TTC549 (cell line): ENCODE data around the gene ETHE1.

Source experiments
- FAIRE-seq: peaks from 2 replicates; lab custom pipeline; 2012; peaks lifted over from hg19 to GRCh38; lab: Jason Lieb, UNC

The ETHE1 gene, protein sequence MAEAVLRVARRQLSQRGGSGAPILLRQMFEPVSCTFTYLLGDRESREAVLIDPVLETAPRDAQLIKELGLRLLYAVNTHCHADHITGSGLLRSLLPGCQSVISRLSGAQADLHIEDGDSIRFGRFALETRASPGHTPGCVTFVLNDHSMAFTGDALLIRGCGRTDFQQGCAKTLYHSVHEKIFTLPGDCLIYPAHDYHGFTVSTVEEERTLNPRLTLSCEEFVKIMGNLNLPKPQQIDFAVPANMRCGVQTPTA

DNA sequence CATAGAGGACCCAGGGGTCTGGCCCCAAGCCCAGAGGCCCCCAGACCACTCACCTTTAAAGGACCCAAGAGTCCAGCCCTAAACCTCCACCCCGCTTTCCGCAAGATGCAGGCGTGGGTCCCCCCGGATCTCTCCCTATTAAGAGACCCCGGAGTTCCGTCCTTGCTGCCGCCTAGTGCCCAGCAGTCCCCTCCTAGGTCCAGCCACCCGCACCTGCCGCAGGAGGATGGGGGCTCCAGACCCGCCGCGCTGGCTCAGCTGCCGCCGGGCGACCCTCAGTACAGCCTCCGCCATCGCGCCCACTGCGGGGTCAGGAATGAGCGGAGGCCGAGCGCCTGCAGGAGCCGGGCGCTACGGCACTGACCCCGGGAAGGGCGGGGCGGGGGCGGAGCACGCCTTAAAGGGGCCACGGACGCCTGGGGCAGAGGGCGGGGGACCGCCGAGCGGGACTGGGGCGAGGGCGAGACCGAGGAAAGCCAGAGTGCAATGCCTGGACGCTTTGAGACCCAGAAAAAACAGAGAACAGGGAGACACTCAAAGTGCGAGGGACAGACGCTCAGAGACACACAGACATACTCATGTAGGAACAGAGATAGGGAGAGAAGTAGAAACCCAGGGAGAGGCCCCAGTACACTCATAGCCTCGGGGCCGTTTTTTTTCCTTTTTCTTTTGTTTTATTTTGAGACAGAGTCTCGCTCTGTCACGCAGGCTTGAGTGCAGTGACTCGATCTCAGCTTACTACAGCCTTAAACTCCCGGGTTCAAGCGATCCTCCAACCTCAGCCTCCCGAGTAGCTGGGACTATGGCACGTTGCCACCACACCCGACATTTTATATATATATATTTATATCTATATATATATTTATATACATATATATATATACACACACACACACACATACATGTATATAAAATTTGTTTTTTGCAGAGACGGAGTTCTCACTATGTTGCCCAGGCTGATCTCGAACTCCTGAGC, at the start of gene ETHE1:
Gene ETHE1, minus strand, starts transcription at position 318 of the 976 bp plus-strand sequence. Its CDS starts 24 bp downstream, at position 294.
- no peak for FAIRE-seq

- no peak for FAIRE-seq
Measured at GRCh38 chr19:43575955-43576878, 49.2 kb upstream of the ETHE1 start.

DNA sequence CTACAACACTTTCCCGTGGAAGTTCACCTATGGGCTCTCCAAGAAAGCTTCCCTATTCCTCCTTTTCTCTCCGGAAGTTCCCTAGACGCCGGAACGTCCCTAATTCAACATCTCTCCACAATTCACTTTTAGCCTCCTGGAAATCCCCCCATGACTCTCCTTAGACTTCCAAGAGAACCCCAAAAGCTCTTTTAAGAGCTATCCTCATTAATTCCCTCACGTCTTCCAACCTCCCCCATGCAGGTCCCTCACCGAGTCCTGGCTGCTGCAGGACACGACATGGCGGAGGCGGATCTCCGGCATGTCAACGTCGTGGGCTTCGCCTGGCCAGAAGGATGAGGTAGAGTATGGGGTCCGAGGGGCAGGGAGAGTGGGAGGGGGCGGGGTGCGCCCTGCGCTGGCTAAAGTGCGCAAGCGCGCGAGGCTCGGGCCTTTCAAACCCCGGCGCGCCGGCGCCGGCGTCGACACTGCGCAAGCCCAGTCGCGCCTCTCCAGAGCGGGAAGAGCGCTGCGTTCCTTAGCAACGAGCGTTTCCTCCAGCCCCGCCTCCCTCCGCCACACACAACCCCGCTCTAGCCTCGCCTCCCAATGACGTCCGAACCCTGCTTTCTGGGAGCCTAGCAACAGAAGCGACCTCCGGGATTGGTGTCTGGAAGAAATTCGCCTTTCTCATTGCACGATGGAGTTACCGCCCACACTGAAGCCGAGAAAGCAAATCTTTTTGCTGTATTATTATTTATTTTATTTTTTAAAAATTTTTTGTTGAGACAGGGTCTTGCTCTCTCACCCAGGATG, 48.4 kb upstream of the ETHE1 start, which contains the start of the genes PINLYP and XRCC1:
Gene PINLYP, plus strand, starts transcription at position 646 of the 795 bp plus-strand sequence. CDS start 1,391 bp downstream, outside the sequence.
Gene XRCC1, minus strand, starts transcription at position 372 of the 795 bp plus-strand sequence. Its CDS starts 69 bp downstream, at position 303.
- peak; percentile 98 for FAIRE-seq

DNA sequence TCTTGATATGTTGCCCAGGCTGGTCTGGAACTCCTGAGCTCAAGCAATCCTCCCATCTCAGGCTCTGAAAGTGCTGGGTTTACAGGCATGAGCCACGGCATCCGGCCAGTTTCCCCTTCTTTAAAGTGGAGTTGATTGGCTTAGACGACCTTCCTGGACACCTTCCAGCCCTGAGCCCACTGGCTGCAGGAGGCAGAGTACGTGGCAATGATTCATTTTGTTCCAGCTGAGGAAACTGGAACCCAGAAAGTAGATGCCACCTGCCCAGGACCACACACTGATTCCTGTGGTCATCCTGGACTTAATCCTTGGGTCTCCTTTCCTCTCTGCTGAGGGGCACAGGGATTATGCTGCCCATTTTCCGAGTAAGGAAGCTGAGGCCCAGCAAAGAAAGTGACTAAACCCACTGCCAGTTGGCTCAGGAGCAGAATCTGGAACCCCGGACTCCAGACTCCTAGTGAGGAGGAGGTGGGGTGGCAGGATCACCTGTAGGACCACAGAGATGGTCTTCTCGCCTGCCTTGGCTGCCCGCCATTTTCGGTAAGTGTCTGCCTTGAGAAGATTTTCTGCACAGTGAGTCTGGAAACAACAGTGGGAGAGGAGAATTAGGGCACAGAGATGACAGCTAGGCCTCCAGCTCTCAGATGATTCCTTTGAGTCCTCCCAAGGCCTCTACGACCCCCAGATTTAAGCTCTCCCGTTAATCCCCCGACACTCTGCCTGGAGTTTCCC, 47.6 kb upstream of the ETHE1 start:
- FAIRE-seq = no peak

- FAIRE-seq = no peak
Measured at GRCh38 chr19:43572171-43572588, 45.2 kb upstream of the ETHE1 start.

DNA sequence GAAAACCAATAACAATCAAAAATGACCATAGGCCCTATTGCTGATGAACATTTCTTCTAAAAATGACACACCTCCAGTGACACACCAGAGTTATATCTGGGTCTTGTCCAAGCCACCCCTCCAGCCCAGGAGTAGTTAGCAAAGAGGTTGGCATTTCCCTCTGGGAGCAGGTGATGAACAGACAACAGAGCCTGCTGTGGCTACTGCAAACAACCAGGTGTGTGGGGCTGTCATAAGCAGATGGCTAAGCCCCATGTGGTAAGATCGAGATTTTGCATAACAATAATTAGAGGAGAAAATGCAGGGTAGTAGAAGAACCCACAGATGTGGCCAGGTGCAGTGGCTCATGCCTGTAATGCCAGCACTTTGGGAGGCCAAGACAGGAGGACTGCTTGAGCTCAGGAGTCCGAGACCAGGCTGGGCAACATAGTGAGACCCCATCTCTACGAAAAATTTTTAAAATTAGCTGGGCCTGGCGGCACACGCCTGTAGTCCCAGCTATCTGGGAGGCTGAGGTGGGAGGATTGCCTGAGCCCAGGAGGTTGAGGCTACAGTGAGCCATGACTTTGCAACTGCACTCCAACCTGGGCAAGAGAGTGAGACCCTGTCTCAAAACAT, 43.3 kb upstream of the ETHE1 start:
- no peak for FAIRE-seq

DNA sequence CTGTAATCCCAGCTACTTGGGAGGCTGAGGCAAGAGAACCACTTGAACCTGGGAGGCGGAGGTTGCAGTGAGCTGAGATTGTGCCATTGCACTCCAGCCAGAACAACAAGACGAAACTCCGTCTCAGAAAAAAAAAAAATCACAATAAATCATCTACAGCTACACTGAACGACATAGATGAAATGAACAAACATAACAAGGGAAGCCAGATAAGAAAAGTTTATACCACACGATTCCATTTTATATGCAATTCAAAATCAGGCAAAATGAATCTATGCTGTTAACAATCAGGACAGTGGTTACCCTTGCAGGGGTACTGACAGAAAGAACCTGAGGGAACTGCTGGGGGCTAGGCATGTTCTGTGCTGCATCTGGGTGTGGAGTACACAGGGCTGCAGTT, 42.7 kb upstream of the ETHE1 start:
- FAIRE-seq = no peak

GRCh38 chr19:43564800-43565199, 37.8 kb upstream of the ETHE1 start:
- no peak for FAIRE-seq

DNA sequence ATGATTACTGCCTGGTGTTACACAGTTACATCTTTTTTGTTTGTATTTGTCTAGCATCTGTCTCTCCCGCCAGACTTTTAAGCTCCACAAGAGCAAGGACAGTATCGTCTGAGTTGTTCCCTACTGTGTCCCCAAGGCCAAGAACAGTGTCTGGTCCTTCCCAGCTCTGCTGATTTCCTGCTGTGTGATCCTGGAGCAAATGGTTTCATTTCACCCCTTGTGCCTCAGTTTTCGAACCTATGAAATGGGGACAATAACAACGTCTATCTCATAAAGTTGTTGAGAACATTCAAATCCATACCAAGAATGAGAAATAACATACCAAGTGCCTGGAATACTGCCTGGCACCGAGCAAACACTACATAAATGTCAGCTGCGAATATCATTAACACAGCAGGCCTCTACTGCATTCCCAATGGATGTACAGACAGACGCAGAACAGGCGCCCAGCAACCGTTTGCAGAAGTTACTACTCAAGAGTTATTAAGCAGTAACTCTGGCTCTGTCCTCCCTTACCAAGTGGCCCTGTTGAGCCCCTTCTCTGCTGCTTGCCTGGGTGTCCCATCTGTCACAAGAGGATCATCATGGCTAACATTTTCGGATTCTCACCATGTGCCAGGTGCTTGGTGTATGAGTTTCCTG, 36.9 kb upstream of the ETHE1 start:
- no peak for FAIRE-seq

DNA sequence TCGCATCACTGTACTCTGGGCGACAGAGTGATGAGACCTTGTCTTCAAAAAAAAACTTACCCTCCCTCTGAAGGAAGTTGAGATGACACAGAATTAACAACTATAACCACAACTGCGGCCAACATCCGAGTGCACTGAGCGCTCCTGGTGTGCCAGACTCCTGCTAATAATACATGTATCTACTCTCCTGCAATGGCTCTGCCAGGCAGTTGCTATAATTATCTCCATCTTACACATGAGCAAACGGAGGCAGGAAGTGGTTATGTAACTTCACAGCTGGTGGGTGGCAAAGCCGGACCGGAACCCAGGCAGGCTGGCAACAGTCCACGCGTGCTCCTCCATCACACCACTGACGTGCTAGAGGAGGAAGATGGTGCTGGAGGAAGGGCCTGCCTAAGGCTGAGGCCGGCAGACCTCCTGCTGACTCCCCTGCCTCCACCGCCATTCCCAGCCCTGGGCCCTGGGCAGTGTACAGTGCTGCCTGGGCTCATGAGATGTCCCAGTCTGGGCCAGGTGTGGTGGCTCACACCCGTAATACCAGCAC, 35.8 kb upstream of the ETHE1 start:
- no peak for FAIRE-seq

DNA sequence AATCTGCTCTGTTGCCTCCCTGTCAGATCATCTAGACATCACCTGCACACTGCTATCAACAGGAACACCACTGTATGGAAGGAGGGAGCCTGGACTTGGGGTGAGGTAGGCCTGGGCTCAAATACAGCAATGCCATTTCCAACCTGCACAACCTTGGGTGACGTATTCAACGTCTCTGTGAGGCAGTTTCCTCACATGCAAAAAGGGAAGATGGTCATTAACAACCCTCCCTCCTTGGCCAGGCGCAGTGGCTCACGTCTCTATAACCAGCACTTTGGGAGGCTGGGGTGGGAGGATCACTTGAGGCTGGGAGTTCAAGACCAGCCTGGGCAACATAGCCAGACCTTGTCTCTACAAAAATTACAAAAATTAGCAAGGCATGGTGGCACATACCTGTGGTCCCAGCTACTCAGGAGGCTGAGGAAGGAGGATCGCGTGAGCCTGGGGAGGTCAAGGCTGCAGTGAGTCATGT, 35.3 kb upstream of the ETHE1 start:
- no peak for FAIRE-seq

GRCh38 chr19:43561139-43561970, 34.4 kb upstream of the ETHE1 start:
- FAIRE-seq = no peak

DNA sequence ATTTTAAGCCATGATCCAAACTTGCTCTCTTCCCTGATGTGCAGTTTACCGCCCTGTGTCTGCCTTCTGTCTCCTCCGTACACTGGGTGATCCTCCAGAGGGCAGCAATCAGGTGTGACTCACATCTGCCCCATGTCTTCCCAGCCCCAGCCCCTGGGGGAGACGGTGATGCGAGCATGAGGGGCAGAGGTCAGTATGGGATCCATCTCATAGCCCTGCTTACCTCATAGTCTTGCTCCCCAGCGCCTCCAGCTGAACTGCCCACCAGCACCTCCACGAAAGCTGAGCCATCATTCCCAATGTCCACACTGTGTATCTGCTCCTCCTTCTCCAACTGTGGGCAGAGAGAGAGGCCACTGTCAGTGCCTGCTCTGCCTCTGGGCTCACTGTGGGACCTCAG, 33.7 kb upstream of the ETHE1 start:
- no peak for FAIRE-seq

- FAIRE-seq = peak; percentile 34
Measured at GRCh38 chr19:43555185-43555770, 28.3 kb upstream of the ETHE1 start.

GRCh38 chr19:43554317-43554895, 27.4 kb upstream of the ETHE1 start:
- FAIRE-seq = no peak

GRCh38 chr19:43553656-43554055, 26.7 kb upstream of the ETHE1 start:
- no peak for FAIRE-seq

GRCh38 chr19:43552616-43553015, 25.6 kb upstream of the ETHE1 start:
- FAIRE-seq = no peak

DNA sequence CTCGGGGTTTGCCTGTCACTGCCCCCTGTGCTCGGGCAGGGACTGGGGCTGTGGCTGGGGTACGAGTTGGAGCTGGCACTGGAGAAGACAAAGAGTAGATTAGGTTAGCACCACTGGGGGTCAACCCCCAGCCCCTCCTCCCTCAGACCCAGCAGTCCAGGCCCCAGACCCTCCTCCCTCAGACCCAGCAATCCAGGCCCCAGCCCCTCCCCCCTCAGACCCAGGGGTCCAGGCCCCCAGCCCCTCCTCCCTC, 25.1 kb upstream of the ETHE1 start:
- FAIRE-seq = no peak
